RWPE1 (cell line): ENCODE data around the gene SNRNP27.
A peak's percentile ranks its signal among the peaks of the same experiment; 100 is the strongest.
"Not testable (repeated sequence)": the region's sequence is repeated elsewhere in the genome, so short reads cannot be mapped to it uniquely, and the experiment has no call there.

Source experiments
- CTCF ChIA-PET: fragments of 350-600 bp; sonication (Branson Sonifier 250); formaldehyde crosslinking; extraction: SDS; loops from one replicate; lab custom pipeline; 2021; lab: Yijun Ruan, JAX
- POLR2A ChIA-PET: fragments of 400-600 bp; formaldehyde crosslinking; extraction: SDS; loops from one replicate; lab custom pipeline; 2020; ENCODE audit warnings: antibody characterized with exemption; ENCODE audit not compliant: low non-redundant PET; lab: Yijun Ruan, JAX
- DNase-seq: peaks from one replicate; pipeline ENCODE4 v3.0.0; 2012; ENCODE audit warnings: low spot score
- H3K27ac ChIP-seq: fragments of 450-650 bp; 2 replicates; pipeline ENCODE4 v1.5.1; 2017
- CTCF ChIP-seq: fragments of 450-650 bp; conservative IDR thresholded peaks from 2 replicates; pipeline ENCODE4 v1.5.1; 2017; ENCODE audit warnings: low read depth, mild to moderate bottlenecking

Gene SNRNP27

GRCh38 chr2:69848186-69848790 is 45.5 kb upstream of the SNRNP27 start:
- no peak for DNase-seq
- TF ChIP-seq CTCF = no peak
- CTCF ChIA-PET = interaction anchor here (0.6 kb wide), 2 partner anchors 261 to 488 kb away, joined by 3 to 5 read pairs; no protein-coding TSS in a partner anchor
- POLR2A ChIA-PET = no interaction called here
- no peak overlapping the region for H3K27ac ChIP-seq

- TF ChIP-seq CTCF = no peak
- no peak overlapping the region for H3K27ac ChIP-seq
- ChIA-PET POLR2A (no interaction called here), CTCF (interaction anchor here (0.7 kb wide), 1 partner anchor 9 kb away, joined by 6 read pairs; no protein-coding TSS in a partner anchor)
- no peak for DNase-seq
Measured at GRCh38 chr2:69858261-69858660, 35.5 kb upstream of the SNRNP27 start.

GRCh38 chr2:69863298-69863697 is 30.5 kb upstream of the SNRNP27 start:
- no peak overlapping the region for H3K27ac ChIP-seq
- no peak for DNase-seq
- CTCF ChIA-PET = interaction anchor here (0.6 to 0.7 kb wide), 2 partner anchors 18 to 40 kb away, joined by 4 read pairs; no protein-coding TSS in a partner anchor
- POLR2A ChIA-PET = no interaction called here
- no peak for TF ChIP-seq CTCF

GRCh38 chr2:69888451-69888850 is 5.3 kb upstream of the SNRNP27 start:
- ChIA-PET POLR2A (no interaction called here), CTCF (no interaction called here)
- H3K27ac ChIP-seq = no peak overlapping the region
- TF ChIP-seq CTCF = no peak
- no peak for DNase-seq

- POLR2A ChIA-PET = no interaction called here
Measured at GRCh38 chr2:69889302-69889701, 4.5 kb upstream of the SNRNP27 start.

GRCh38 chr2:69890881-69891280 is 2.9 kb upstream of the SNRNP27 start:
- ChIA-PET CTCF (interaction anchor here (0.7 kb wide), 1 partner anchor 438 kb away, joined by 3 read pairs; no protein-coding TSS in a partner anchor), POLR2A (no interaction called here)
- no peak for DNase-seq
- TF ChIP-seq CTCF = no peak
- no peak overlapping the region for H3K27ac ChIP-seq

More at GRCh38 chr2:69889302-69889701, 4.5 kb upstream of the SNRNP27 start:
- no peak for DNase-seq
- CTCF ChIA-PET = no interaction called here
- TF ChIP-seq CTCF = no peak
- H3K27ac ChIP-seq = no peak overlapping the region

GRCh38 chr2:69892838-69893424 is 825 bp upstream of the SNRNP27 start:
- DNase-seq, CTCF ChIA-PET, POLR2A ChIA-PET, H3K27ac ChIP-seq: not testable (repeated sequence)

GRCh38 chr2:69894737-69895136 is 981 bp downstream of the SNRNP27 start:
- CTCF ChIA-PET = interaction anchor here (0.7 to 1.7 kb wide), 2 partner anchors 170 to 172 kb away, joined by 3 to 5 read pairs; no protein-coding TSS in a partner anchor
- POLR2A ChIA-PET = interaction anchor here (0.6 kb wide), 1 partner anchor 19 kb away, joined by 3 read pairs; no protein-coding TSS in a partner anchor

More at GRCh38 chr2:69894737-69895136, 981 bp downstream of the SNRNP27 start:
- DNase-seq = peak; percentile 13
- peak overlapping the region; percentile 88 for H3K27ac ChIP-seq
